CD4-positive, alpha-beta T cell (primary cell): ENCODE results near the gene CKMT1B. TPM values are rescaled to one million over a fixed set of nuclear protein-coding genes. Genes with fewer than 3 reads are reported as not detected.
"Not testable (repeated sequence)": the region's sequence is repeated elsewhere in the genome, so short reads cannot be mapped to it uniquely, and the experiment has no call there.

Source experiments
- ATAC-seq: fragments of 200-7000 bp; cut with Tn5 transposase; one replicate; pipeline ENCODE4 v1.10.0; 2022; ENCODE audit warnings: mild to moderate bottlenecking; ENCODE audit not compliant: poor library complexity
- CTCF ChIA-PET: fragments of 350-600 bp; sonication (Branson Sonifier 250); formaldehyde crosslinking; loops from one replicate; lab custom pipeline; 2021; ENCODE audit warnings: antibody characterized with exemption, inconsistent platforms; lab: Charles Lee
- POLR2A ChIA-PET: fragments of 350-600 bp; sonication (Branson Sonifier 250); formaldehyde crosslinking; loops from one replicate; lab custom pipeline; 2021; ENCODE audit warnings: antibody characterized with exemption, inconsistent platforms; lab: Charles Lee
- DNase-seq, 14 experiments: peaks; one replicate each; pipeline ENCODE4 v3.0.0-alpha.2; 2013 to 2020; ENCODE audit warnings: mixed read lengths in 2 of 14
- H3K27ac ChIP-seq, 2 donors: one replicate each; pipeline versions ENCODE4 v1.5.1 to v1.7.0; 2013; ENCODE audit warnings: low read length in 2 of 2, low read depth in 1 of 2, mild to moderate bottlenecking in 1 of 2
- H3K27me3 ChIP-seq, 2 experiments: 1 replicate in 1 of 2; 2 replicates in 1 of 2; pipeline versions ENCODE4 v1.6.1 to v1.7.0; 2013; ENCODE audit warnings: low read length in 2 of 2, control low read depth in 1 of 2, mild to moderate bottlenecking in 1 of 2, moderate library complexity in 1 of 2; ENCODE audit not compliant: insufficient read depth in 2 of 2, control insufficient read depth in 1 of 2
- H3K36me3 ChIP-seq: one replicate; pipeline ENCODE4 v1.6.1; 2013; ENCODE audit warnings: low read length, control low read depth; ENCODE audit not compliant: insufficient read depth
- H3K4me1 ChIP-seq: one replicate; pipeline ENCODE4 v1.6.1; 2013; ENCODE audit warnings: low read length, control low read depth; ENCODE audit not compliant: insufficient read depth
- H3K4me3 ChIP-seq: one replicate; pipeline ENCODE4 v1.5.1; 2013; ENCODE audit warnings: mild to moderate bottlenecking, low read length, moderate library complexity
- H3K9me3 ChIP-seq, 2 experiments: 1 replicate in 1 of 2; 2 replicates in 1 of 2; pipeline versions ENCODE4 v1.6.1 to v1.7.0; 2013; ENCODE audit warnings: low read length in 2 of 2, mild to moderate bottlenecking in 2 of 2, control low read depth in 1 of 2, moderate library complexity in 1 of 2; ENCODE audit not compliant: control insufficient read depth in 1 of 2, insufficient read depth in 1 of 2
- H3K27ac Mint-ChIP-seq: one replicate; pipeline ENCODE4 v1.8.0; 2020; ENCODE audit warnings: mixed read lengths
- H3K27me3 Mint-ChIP-seq: one replicate; pipeline ENCODE4 v1.8.0; 2021; ENCODE audit warnings: mixed read lengths
- H3K36me3 Mint-ChIP-seq: one replicate; pipeline ENCODE4 v1.8.0; 2021; ENCODE audit warnings: low read depth, mixed read lengths
- H3K4me1 Mint-ChIP-seq: one replicate; pipeline ENCODE4 v1.8.0; 2021; ENCODE audit warnings: low read depth, mixed read lengths
- H3K4me3 Mint-ChIP-seq: one replicate; pipeline ENCODE4 v1.8.0; 2020; ENCODE audit warnings: mild to moderate bottlenecking, mixed read lengths
- H3K9me3 Mint-ChIP-seq: one replicate; pipeline ENCODE4 v1.8.0; 2020; ENCODE audit warnings: mixed read lengths
- CTCF ChIP-seq: fragments of 200-600 bp; IDR thresholded peaks from one replicate; pipeline ENCODE4 v1.8.0; 2022; ENCODE audit warnings: antibody characterized with exemption, mild to moderate bottlenecking
- intact Hi-C, 2 experiments: fragments of 100-400 bp; cut with DNase I in 1 of 2; cut with micrococcal nuclease in 1 of 2; formaldehyde crosslinking; loops; one replicate each; pipeline versions ENCODE4 v1.15.1 to v1.9.0; 2023 to 2025; cut with DNase I, micrococcal nuclease
- total RNA-seq, 174 experiments: library from RNA in 2 of 174; stranded (reverse) in 2 of 174; gene quantifications; one replicate each; pipeline ENCODE4 v1.2.3 and lab custom pipeline; 2021 to 2026

CKMT1B gene
- total RNA-seq, 2 experiments from 2014 or later = not detected

GRCh38 chr15:43552986-43553385, 40.8 kb upstream of the CKMT1B start:
- ChIA-PET CTCF (no interaction called here), POLR2A (no interaction called here)
- Histone ChIP-seq H3K27ac (no peak overlapping the region), H3K9me3 (no peaks in the 10 kb centered on the region), H3K27me3 (no peaks in the 10 kb centered on the region), H3K4me1 (no peaks in the 10 kb centered on the region), H3K4me3 (no peak overlapping the region), H3K36me3 (peaks cover 2% of the 10 kb centered on the region)
- intact Hi-C loops = no loop called here
- Mint-ChIP-seq H3K4me1 (no peaks in the 10 kb centered on the region), H3K27me3 (no peaks in the 10 kb centered on the region), H3K36me3 (peaks cover 33% of the 10 kb centered on the region), H3K27ac (no peak overlapping the region), H3K4me3 (no peak overlapping the region), H3K9me3 (no peaks in the 10 kb centered on the region)
- no peak for ATAC-seq
- no peak for DNase-seq
- TF ChIP-seq CTCF = no peak

- H3K27ac ChIP-seq, H3K9me3 Mint-ChIP-seq, H3K36me3 ChIP-seq, POLR2A ChIA-PET, H3K4me3 Mint-ChIP-seq, H3K9me3 ChIP-seq, H3K27me3 ChIP-seq, H3K4me1 Mint-ChIP-seq, H3K27ac Mint-ChIP-seq, CTCF ChIA-PET, H3K4me1 ChIP-seq, H3K27me3 Mint-ChIP-seq, intact Hi-C loops, DNase-seq, H3K4me3 ChIP-seq, ATAC-seq: not testable (repeated sequence)
- peaks cover 16% of the 10 kb centered on the region for H3K36me3 Mint-ChIP-seq
These were observed 31.1 kb upstream of the CKMT1B start for GRCh38 chr15:43562753-43563152.

- H3K4me1 Mint-ChIP-seq, POLR2A ChIA-PET, H3K27ac Mint-ChIP-seq, H3K9me3 ChIP-seq, H3K4me3 Mint-ChIP-seq, H3K9me3 Mint-ChIP-seq, DNase-seq, H3K27me3 Mint-ChIP-seq, intact Hi-C loops, H3K4me1 ChIP-seq, CTCF ChIA-PET, H3K36me3 Mint-ChIP-seq, H3K4me3 ChIP-seq, H3K27me3 ChIP-seq, H3K36me3 ChIP-seq, ATAC-seq, H3K27ac ChIP-seq: not testable (repeated sequence)
These were observed 30.0 kb upstream of the CKMT1B start for GRCh38 chr15:43563793-43564192.

GRCh38 chr15:43566615-43567014, 27.2 kb upstream of the CKMT1B start:
- H3K36me3 Mint-ChIP-seq, intact Hi-C loops, H3K9me3 Mint-ChIP-seq, H3K27ac ChIP-seq, ATAC-seq, H3K9me3 ChIP-seq, POLR2A ChIA-PET, H3K4me3 Mint-ChIP-seq, H3K4me3 ChIP-seq, H3K27ac Mint-ChIP-seq, H3K4me1 Mint-ChIP-seq, H3K36me3 ChIP-seq, DNase-seq, H3K4me1 ChIP-seq, H3K27me3 ChIP-seq, CTCF ChIA-PET, H3K27me3 Mint-ChIP-seq: not testable (repeated sequence)

GRCh38 chr15:43574607-43575006, 19.2 kb upstream of the CKMT1B start:
- H3K36me3 Mint-ChIP-seq, H3K27me3 Mint-ChIP-seq, DNase-seq, H3K27ac Mint-ChIP-seq, intact Hi-C loops, CTCF ChIA-PET, ATAC-seq, H3K4me3 Mint-ChIP-seq, H3K9me3 ChIP-seq, H3K4me1 ChIP-seq, H3K36me3 ChIP-seq, H3K27ac ChIP-seq, H3K9me3 Mint-ChIP-seq, H3K4me1 Mint-ChIP-seq, H3K27me3 ChIP-seq, H3K4me3 ChIP-seq, POLR2A ChIA-PET: not testable (repeated sequence)

GRCh38 chr15:43589778-43590466, 3.9 kb upstream of the CKMT1B start, which contains the start of gene PPIP5K1:
TSS of gene PPIP5K1 (minus strand) at chr15:43590208. CDS start at chr15:43584504, 5,704 bp downstream.
- H3K27ac ChIP-seq, H3K9me3 ChIP-seq, H3K27me3 Mint-ChIP-seq, CTCF ChIA-PET, H3K27ac Mint-ChIP-seq, H3K4me3 Mint-ChIP-seq, H3K27me3 ChIP-seq, H3K4me3 ChIP-seq, H3K9me3 Mint-ChIP-seq, H3K36me3 Mint-ChIP-seq, POLR2A ChIA-PET, DNase-seq, intact Hi-C loops, H3K36me3 ChIP-seq, H3K4me1 Mint-ChIP-seq, H3K4me1 ChIP-seq: not testable (repeated sequence)
- ATAC-seq = peak; percentile 97
